PC-3 (cell line): ENCODE results near the gene GAL3ST3.

Experiments used
- CTCF ChIP-seq: fragments of 300-600 bp; sonication (generic); conservative IDR thresholded peaks from 2 replicates; pipeline ENCODE4 v1.5.1; 2017; ENCODE audit warnings: antibody characterized with exemption, low read depth, mild to moderate bottlenecking, low read length
- EZH2phosphoT487 ChIP-seq: fragments of 300-600 bp; sonication (generic); IDR thresholded peaks from 2 replicates; pipeline ENCODE4 v1.6.1; 2018; ENCODE audit warnings: mild to moderate bottlenecking, antibody characterized with exemption, low read length, borderline replicate concordance

DNA sequence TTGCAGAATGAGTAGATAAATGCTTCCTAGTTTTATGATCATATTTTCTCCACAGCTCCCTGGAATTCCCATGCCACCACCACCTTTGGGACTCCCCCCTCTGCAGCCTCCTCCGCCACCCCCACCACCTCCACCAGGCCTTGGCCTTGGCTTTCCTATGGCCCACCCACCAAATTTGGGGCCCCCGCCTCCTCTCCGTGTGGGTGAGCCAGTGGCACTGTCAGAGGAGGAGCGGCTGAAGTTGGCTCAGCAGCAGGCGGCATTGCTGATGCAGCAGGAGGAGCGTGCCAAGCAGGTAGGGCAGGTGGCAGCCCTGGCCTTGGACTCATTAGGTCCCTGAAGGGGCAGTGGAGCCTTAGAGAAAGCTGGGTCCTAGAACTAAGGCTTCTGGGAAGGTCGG is 6.1 kb upstream of the GAL3ST3 start:
- TF ChIP-seq CTCF (no peak), EZH2phosphoT487 (no peak)
